H1 (cell line): Measurements from ENCODE around the gene SPEM3. TPM values are rescaled to one million over a fixed set of nuclear protein-coding genes. Genes with fewer than 3 reads are reported as not detected.

ENCODE experiments used
- CEBPB ChIP-seq: IDR thresholded peaks from 2 replicates; pipeline ENCODE4 v1.6.1; 2012; ENCODE audit warnings: low read depth, low read length
- KDM4A ChIP-seq: IDR thresholded peaks from one replicate; pipeline ENCODE4 v1.7.1; 2012; ENCODE audit warnings: low read depth, mild to moderate bottlenecking, moderate library complexity, low read length, inconsistent platforms; ENCODE audit not compliant: severe bottlenecking
- MAX ChIP-seq: IDR thresholded peaks from 2 replicates; pipeline ENCODE4 v1.6.1; 2012; ENCODE audit warnings: inconsistent platforms
- PHF8 ChIP-seq: fragments of 200-600 bp; sonication (generic); conservative IDR thresholded peaks from 2 replicates; pipeline ENCODE4 v1.7.1; 2012; ENCODE audit warnings: low read depth, mild to moderate bottlenecking, inconsistent platforms, low read length, moderate library complexity
- polyA plus RNA-seq, 7 experiments: library from polyadenylated mRNA; depleted of rRNA in 3 of 7; stranded (reverse) in 5 of 7; unstranded in 2 of 7; fragments of >200 nt in 5 of 7; fragments of 200-250 nt in 2 of 7; gene quantifications; 1 replicate in 5 of 7; 2 replicates in 1 of 7; 4 replicates in 1 of 7; pipeline versions ENCODE4 v1.2.1 to v1.2.3, GENCODE V29; 2011 to 2013; ENCODE audit warnings: missing spikeins in 2 of 7, mixed read lengths in 2 of 7
- total RNA-seq: library from RNA; stranded (reverse); fragmentation: NEBNext Ultra II Directional; extraction: Animal tissue kit (Norgen Biotek cat#: 25700); gene quantifications from 2 replicates; pipeline ENCODE4 v1.2.1, GENCODE V29; 2021
- TF ChIP-seq, protein P1 (sequence below), 3 experiments: IDR thresholded peaks; 1 replicate in 2 of 3; 2 replicates in 1 of 3; pipeline versions ENCODE4 v1.5.1 to v1.6.1; 2011; ENCODE audit warnings: low read length in 3 of 3, mild to moderate bottlenecking in 3 of 3, inconsistent platforms in 2 of 3, low read depth in 1 of 3, moderate library complexity in 1 of 3; ENCODE audit not compliant: insufficient read depth in 1 of 3; ENCODE audit errors: control extremely low read depth in 1 of 3

Gene SPEM3
- total and polyA plus RNA-seq, 2 of the 8 experiments (the other 6 are each of a cell fraction or from before 2014, with no cell fraction given): 0.02 TPM; not detected in 1

DNA sequence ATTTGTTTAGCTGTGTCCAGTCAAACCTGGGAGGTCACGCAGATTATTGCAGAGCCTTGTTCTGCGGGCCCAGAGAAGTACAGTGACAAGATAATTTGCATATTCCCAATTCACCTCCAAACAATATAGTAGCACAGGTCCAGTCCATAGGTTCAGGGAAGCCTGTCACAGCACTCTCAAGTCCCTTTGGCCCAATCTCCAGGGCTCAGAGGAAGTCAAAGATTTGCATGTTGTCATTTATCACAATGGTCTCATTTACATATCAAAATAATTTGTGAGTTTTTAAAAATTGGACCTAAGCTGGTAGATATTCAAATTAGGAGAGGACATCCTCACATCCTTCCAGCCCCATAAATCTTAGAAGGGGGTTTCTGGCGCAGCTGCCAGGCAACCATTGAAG, 38.8 kb downstream of the SPEM3 start (continued):
- TF ChIP-seq PHF8: no peak
- TF ChIP-seq CEBPB: no peak
- TF ChIP-seq MAX: no peak
- no peak for TF ChIP-seq KDM4A
- TF ChIP-seq, protein P1, sequence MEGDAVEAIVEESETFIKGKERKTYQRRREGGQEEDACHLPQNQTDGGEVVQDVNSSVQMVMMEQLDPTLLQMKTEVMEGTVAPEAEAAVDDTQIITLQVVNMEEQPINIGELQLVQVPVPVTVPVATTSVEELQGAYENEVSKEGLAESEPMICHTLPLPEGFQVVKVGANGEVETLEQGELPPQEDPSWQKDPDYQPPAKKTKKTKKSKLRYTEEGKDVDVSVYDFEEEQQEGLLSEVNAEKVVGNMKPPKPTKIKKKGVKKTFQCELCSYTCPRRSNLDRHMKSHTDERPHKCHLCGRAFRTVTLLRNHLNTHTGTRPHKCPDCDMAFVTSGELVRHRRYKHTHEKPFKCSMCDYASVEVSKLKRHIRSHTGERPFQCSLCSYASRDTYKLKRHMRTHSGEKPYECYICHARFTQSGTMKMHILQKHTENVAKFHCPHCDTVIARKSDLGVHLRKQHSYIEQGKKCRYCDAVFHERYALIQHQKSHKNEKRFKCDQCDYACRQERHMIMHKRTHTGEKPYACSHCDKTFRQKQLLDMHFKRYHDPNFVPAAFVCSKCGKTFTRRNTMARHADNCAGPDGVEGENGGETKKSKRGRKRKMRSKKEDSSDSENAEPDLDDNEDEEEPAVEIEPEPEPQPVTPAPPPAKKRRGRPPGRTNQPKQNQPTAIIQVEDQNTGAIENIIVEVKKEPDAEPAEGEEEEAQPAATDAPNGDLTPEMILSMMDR (IDR thresholded peaks at IDR 0.05; ENCODE audit: control extremely low read depth in 1 of 3, insufficient read depth in 1 of 3, low read depth in 1 of 3, low read length in 3 of 3): no peak
- TF ChIP-seq, all 59 proteins: peak for 0
